HG03108 (cell line): Measurements from ENCODE around the gene IL1RAPL1.
"Not testable (repeated sequence)": the region's sequence is repeated elsewhere in the genome, so short reads cannot be mapped to it uniquely, and the experiment has no call there.

Experiments used
- ATAC-seq: cut with Tn5 transposase; IDR thresholded peaks from one replicate; pipeline ENCODE4 v1.9.1; 2021; ENCODE audit warnings: moderate library complexity; ENCODE audit not compliant: unreplicated experiment

The IL1RAPL1 gene

DNA sequence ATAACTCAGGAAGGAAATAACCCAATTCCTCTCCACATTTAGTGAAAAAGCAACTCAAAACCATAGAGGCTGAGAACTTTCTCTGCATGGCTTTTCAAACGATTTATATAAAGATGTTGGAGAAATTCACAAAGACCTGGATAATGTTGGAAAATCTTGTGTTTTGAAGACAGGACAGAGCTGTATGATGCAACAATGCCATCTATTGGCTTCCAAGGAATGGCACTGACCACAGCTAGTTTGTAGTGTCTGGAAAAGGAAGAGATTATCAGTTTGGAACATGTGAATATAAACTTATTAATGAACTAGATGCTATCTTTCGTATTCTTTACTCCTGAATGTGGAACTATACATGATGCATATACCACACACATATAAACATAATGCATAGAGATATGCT, 503.6 kb downstream of the IL1RAPL1 start:
- ATAC-seq, result no peak

DNA sequence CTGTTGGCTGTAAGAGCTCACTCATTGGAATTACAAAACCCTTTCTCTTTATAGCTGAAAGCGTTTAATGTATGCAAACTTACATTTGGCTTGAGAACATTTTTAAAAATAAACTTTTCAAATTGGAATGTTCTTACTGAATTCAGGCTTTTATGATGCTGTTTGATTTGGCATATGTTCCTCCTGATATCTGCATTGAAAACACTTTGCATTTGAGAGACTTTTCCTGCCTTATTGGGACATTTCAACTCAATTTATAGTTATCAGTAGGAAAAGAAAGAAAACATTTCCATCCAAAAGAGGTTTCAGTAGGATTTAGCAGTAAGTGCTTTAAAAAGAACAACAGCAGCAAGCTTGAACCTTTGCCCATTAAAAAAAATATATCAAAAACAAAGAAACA, 520.0 kb downstream of the IL1RAPL1 start:
- no peak for ATAC-seq

DNA sequence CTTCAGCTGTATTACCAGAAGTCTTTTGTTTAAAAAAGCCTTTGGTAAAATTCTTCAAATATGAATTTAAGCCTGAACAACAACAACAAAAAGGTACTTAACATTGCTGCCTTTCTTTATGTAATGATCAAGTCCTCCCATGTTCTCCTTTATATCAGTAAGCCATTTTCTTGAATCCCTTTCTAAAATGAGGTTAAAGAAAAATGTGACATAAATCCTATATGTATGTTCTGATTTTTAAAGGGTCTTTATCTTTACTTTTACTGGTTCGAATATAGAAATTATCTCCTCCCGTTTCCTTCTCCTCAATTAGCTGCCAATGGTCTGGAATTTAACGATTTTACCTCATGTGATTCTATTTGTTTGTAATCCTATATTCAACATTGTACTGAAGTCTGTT, 522.8 kb downstream of the IL1RAPL1 start:
- ATAC-seq, result no peak

DNA sequence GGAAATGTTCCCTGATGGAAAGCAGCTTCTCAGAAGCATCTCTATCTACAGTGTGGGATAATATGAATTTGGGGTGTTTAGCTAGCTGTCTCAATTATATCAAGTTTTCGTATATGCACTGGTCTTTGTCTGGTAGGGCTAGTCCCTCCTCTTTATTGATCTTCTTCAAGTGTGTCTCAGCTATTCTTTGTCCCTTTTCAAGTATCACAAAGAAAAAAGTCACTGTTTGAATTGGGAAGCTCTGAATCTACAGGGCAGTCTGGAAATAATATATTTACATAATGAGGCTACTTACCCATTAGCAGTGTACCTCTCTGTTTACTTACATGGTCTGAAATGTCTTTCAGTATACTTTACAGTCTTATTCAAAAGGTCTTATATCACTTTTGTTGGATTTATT, 526.0 kb downstream of the IL1RAPL1 start:
- no peak for ATAC-seq

DNA sequence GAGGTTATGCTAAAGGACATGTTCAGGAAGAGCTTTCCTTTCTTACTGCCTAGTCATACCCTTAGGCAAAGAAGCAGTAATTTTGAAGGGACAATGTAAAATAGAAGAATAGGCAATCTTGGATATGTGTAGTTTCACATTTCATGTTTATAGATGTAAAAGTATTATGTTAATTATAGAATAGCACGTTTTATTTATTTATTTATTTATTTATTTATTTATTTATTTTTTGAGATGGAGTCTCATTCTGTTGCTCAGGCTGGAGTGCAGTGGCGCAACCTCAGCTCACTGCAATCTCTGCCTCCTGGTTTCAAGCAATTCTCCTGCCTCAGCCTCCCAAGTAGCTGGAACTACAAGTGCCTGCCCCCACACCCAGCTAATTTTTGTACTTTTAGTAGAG, 535.6 kb downstream of the IL1RAPL1 start:
- ATAC-seq, result not testable (repeated sequence)

DNA sequence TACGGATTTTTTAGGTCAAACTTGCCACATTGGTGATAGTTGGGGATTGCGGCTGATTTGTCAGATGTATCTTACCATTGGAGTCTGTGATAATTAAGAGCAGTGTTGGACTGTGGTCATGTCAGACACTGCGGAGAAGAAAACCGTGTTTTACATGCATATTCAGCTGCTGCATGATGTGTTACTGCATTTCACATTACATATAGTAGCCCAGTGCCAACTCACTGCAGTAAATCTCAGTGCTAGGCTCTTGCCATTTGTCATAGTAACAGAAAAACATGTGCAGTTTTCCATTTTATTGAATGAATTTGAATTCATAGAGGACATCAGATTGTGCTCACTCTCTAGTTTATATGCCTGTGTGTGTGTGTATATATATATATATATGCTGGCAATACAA, 543.7 kb downstream of the IL1RAPL1 start:
- no peak for ATAC-seq

DNA sequence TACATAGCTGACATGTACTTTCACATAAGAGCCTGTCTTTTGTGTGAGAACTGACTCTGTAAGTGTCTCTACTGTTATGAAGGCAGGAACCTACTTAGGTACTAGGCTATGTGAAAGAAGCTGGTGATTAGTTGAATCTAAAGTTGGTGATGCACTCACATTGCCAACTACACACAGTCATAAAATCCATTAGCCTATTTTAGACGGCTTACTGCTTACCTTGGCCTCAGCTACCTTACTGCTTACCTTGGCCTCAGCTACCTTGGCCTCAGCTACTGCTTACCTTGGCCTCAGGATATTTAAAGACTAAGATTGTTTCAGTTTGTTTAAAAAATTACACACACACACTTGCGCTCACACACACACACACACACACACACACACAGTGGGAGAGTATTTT, 549.7 kb downstream of the IL1RAPL1 start:
- no peak for ATAC-seq

DNA sequence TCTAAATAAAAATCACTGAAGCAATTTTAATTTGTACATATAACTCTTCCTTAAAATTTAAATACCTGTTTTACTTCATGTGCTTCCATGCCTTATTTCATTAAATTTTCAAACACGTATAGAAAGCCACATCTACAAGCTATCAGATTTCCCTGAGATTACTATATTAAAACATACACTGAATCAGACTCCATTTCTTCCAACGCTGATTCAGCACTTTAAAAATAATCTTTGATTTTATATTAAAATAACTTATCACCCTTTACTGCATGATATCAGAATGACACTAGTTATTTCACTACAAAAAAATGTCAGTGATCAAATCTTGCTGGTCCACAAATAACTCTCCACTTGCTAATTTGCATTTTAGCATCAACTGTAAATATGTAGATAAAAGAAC, 550.8 kb downstream of the IL1RAPL1 start:
- ATAC-seq, result no peak

DNA sequence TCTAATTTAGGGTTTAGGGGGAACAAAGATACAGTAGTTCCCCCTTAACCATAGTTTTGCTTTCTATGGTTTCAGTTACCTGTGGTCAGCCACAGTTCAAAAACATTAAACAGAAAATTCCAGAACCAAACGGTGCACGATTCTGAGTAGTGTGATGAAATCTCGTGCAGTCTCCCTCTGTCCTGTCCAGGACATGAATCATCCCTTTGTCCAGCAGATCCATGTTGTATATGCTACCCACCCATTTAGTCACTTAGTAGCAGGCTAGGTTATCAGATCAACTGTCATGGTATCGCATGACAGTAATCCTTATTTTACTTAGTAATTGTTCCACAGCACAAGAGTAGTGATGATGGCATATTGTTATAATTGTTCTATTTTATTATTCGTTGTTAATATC, 556.1 kb downstream of the IL1RAPL1 start:
- ATAC-seq, result no peak

DNA sequence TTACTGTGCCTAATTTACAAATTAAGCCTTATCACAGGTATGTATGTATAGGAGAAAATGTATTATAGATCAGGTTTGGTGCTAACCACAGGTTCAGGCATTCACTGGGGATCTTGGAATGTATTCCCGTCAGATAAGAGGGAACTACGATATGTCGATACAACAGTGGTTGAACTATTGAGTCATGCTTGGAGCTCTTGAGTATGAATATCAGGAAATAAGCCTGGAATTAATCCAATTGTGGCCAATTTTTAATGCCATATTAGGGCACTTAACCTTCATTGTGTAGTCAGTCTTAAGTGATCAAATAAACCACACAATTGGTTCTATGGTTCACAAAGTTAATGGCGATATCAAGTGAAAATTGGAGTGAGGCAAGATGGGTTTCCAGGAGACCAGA, 556.5 kb downstream of the IL1RAPL1 start:
- no peak for ATAC-seq

DNA sequence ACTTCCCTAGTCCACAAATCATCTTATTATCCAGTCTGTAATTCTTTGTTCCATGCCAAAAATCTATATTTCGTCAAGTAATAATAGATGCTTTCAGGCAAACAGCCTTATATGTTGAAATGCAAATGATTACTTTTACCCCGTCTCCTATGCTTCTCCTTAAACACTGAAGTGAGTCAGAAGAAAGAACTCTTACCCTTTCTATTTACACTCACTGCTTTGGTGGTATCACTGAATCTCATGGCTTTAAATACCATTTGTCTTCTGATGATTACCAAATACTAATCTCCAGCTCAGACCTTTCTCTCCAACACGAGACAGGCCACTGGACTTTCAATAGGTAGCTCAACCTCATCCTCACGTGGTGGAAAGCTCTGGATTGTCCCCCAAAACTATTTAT, 558.1 kb downstream of the IL1RAPL1 start:
- no peak for ATAC-seq

DNA sequence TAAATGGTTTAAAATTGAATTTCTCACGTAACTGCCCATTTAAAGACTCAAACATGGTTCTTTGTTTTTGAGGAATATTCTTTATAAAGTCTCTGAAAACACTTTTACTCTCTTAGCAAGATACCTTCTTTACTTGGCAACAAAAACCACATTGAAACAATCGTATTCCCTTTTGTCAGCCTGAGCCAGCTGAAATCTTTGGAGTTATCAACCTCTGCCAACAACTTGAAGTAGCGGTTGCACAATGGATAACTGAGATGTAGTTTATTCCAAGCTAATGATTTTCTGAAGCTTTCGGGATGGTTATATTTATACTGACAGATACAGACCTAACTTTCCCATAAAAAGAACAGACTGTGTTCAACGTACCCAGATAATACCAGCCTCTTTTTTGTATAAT, 561.3 kb downstream of the IL1RAPL1 start:
- ATAC-seq, result no peak

DNA sequence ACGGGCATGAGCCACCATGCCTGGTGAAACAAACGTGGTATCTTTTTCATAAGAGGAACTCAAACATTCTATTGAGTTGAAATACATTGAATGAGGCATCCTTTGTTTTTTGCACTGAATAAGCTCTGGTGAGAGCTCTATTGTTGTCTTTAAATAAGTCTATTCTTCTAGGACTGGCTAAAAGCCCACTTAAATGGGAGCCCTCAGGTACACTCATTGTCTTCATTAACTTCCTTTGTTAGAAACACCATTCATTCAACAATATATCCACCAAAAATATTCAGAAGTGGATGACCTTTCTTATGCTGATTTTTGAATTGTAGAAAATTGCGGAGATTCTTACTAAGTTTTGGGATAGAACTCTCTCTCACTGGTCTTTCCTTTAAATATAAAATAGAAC, 568.0 kb downstream of the IL1RAPL1 start:
- no peak for ATAC-seq

DNA sequence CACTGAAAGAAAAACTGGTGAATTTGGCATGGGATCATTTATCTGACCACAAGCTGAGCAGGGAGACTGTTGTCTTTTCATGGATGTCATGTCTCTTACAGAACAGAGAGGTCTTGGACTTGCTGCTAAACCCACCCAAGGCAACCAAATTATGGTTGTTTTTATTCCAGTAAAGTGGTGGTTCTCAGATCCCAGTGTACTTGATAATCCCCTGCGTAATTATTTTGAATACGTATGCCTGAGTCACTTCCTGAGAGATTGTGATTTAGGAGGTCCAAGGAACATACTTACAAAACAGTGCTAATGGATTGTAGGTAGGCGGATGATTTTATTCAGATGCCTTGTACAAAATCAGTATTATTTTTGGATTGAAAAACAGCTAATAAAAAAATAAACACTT, 585.6 kb downstream of the IL1RAPL1 start:
- ATAC-seq, result no peak

DNA sequence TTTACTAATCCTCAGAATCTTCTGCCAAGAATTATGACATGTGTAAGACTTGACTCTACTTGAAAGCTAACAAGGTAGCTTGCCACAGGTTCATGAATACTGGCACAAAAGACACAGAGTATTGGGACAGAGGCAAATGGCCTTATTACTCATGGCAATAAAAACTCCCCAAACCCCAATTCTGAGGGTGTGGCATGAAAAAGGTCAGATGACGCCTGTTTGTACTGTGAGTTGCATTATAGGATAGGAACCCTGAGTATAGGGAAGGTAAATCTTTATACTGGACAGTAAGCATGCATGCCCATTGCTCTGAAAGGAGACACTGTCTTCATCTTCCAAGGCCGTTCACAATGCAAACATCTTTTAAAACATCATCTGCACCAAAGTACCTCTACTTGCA, 600.0 kb downstream of the IL1RAPL1 start:
- no peak for ATAC-seq

DNA sequence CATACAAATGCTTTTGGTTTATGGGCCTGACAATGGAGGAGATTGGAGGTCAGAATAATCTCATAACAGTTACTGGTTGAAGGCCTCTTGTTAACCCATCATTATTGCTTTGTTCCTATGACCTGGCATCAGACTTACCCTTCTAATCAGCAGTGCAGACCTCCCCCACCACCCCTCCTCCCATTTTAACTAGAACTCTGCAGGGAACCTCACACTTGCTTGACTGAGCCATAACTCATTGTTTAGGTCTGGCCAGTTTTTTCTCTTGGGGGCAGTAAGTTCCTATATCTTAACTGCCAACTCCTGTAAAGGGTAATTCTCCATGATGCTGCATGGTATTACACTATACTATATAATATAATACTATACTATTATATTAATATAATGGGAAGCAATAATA, 609.3 kb downstream of the IL1RAPL1 start:
- no peak for ATAC-seq

DNA sequence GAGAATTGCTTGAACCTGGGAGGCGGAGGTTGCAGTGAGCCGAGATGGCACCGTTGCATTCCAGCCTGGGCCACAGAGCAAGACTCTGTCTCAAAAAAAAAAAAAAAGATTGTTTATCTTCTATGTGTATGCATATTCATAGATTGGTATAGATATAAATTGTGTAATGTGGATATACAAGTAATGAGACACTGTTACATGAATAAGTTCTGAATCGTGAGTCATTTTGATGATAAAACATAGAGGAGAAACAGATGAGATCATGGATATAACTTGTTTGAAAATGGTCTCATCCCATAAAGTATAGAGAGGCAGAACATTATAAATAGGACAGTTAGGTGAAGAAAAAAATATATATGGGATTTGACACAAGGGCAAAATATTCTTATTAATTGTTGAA, 628.0 kb downstream of the IL1RAPL1 start:
- ATAC-seq, result no peak

DNA sequence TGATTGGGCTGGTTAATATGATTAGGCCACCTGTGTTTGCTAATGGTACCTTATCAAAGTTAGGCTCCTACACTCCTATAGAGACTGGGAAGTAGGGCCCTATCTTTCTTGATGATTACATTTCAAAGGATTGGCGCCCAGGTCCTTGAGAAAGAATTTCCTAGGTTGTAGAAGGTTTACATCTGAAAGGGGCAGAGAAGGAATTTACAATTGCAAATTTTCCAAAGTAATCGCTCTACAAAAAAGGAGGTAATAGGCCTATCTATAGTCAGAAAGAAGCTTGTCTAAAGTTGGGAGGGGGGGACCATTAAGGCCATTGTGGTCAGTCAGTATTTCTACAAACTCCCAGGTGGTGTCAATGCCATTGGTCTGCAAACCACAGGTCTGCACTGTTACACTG, 638.4 kb downstream of the IL1RAPL1 start:
- no peak for ATAC-seq

DNA sequence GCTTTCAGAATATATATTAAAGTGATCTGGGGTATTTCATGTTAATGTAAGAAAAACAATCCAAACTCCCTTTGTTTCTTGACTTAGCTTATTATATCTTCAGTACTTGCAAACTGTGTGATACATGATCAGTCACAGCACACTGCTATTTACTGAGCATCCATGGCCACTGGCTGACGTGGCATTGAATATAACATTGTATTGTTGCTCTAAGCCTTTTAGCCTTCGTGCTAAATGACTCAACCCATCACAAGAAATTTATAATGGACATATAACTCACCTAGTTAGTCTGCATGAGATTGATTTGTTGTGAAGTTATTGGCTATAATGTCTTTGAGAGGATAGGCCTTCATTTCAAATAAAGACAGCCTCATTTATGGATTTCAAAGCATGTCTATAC, 642.6 kb downstream of the IL1RAPL1 start:
- ATAC-seq, result no peak

DNA sequence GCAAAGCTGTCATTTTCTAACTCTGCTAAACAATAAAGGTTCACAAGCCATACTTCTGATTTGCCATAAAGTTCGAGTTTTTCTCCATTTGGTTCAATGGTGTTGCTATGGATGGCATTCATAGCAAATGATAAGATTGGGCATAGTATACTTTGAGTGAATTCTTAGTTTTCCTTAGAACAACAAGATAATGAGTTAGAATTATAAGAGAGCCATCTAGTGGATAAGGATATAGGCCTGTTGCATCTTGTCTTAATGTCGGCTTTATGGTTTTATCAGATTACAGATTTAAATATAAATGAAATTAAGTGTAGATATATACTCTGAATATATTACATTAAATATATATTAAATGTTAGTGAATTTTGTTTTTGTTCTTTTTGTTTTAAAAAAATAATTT, 644.6 kb downstream of the IL1RAPL1 start:
- ATAC-seq, result no peak

DNA sequence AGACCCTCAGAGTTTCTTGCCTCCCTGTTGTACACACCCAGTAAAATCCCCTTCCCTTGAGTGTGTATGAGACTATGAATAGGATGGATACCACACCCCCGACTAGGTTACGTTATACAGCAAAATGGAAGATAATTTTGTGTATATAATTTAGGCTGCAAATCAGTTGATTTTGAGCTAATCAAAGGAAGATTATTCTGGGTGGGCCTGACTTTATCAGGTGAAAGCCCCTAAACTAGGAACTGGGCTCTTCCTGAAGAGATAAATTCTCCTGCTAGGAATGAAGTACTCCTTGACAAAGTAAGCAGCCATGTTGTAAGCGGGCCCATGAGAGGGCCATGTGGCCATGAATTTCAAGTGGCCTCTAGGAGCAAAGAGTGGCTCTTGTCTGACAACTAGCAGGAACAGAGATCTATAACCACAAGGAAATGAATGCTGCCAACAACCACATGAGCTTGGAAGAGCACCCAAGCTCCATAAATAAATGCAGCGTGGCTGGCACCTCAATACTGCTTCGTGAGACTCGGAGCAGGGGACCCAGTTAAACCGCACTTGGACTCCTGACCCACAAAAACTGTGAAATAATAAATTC, 646.4 kb downstream of the IL1RAPL1 start:
- no peak for ATAC-seq

DNA sequence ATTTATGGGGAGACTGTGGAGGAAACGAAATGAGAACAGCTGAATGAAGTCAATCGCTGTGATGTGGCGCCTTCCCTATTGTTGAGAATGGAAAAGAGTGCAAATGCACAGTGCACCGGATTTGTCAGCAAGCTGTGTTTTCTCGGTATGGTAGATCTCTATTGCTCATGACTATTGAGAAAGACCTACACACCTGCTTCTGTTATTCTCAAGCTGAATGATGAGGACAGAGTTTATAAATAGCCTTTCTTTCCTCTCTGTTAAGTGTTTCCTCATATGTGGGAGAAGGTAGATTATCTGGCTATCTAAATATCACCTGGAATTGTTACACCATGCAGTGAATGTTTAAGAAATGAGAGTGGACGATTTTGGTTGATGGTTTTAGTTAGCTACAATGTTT, 650.7 kb downstream of the IL1RAPL1 start:
- ATAC-seq, result no peak

DNA sequence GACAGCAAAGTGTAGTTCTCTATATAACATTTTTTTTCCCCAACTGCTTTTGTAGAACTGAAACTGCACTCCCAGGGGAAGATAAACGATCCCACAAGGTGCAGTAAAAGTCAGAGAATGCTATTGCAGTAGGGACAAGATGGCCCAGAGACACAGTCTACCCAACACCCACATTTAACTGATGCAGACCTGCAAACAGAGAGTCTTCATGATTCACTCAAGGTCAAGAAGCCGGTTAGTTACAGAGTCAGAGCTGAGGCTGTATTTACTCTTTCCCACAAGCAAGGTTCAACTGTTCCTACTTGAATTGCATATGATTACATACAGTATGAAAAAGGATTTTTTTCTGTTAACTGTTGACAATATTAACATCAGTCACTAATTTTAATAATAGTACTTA, 654.6 kb downstream of the IL1RAPL1 start:
- ATAC-seq, result no peak

DNA sequence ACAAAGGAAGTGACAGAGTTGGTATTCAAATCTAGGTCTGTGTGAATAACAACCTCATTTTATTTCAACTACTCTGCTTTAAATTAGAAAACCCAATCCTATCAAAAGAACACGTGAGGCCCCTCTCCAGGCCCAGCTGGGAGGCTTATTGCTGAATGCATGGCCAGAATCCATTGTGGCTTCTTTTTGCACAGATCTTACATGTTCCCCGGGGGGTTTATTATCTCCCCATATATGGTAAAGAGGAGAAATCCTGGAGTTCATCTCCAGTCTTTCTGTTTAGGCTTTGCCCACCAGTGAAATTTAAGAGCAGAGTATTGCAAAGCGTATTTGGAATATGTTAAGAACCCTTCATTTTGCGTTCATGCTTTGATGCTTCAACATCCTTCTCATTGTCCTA, 655.6 kb downstream of the IL1RAPL1 start:
- no peak for ATAC-seq
